Sigmoid colon (tissue), 7 donors: ENCODE measurements around the gene DZIP1. TPM values are rescaled to one million over a fixed set of nuclear protein-coding genes. Genes with fewer than 3 reads are reported as not detected.

Experiments used
- DNase-seq: peaks from one replicate; pipeline ENCODE4 v3.0.0-alpha.2; 2019
- H3K27ac ChIP-seq, 4 donors: fragments of 200-600 bp; sonication (generic); one replicate each; pipeline ENCODE4 v1.5.1; 2016 to 2019; ENCODE audit warnings: mild to moderate bottlenecking in 1 of 4
- H3K27me3 ChIP-seq, 3 donors: fragments of 200-600 bp; sonication (generic); one replicate each; pipeline ENCODE4 v1.5.1; 2019; ENCODE audit warnings: mild to moderate bottlenecking in 1 of 3
- H3K36me3 ChIP-seq, 4 donors: fragments of 200-600 bp; sonication (generic); one replicate each; pipeline ENCODE4 v1.5.1; 2016 to 2019
- H3K4me1 ChIP-seq, 4 donors: fragments of 200-600 bp; sonication (generic); one replicate each; pipeline ENCODE4 v1.5.1; 2017 to 2019
- H3K4me3 ChIP-seq, 4 donors: fragments of 200-600 bp; sonication (generic); one replicate each; pipeline ENCODE4 v1.5.1; 2017 to 2019; ENCODE audit warnings: mild to moderate bottlenecking in 2 of 4, moderate library complexity in 1 of 4
- H3K9me3 ChIP-seq, 4 donors: fragments of 200-600 bp in 3 of 4; sonication (generic) in 3 of 4; one replicate each; pipeline versions ENCODE4 v1.5.1 to v1.6.1; 2013 to 2019
- CTCF ChIP-seq, 4 experiments: fragments of 450-650 bp in 3 of 4; fragments of 200-600 bp in 1 of 4; IDR thresholded peaks; one replicate each; pipeline ENCODE4 v1.5.1; 2016 to 2019; ENCODE audit warnings: antibody characterized with exemption in 4 of 4, mild to moderate bottlenecking in 3 of 4, moderate library complexity in 2 of 4
- EP300 ChIP-seq, 4 donors: sonication (generic); formaldehyde crosslinking; IDR thresholded peaks; one replicate each; pipeline ENCODE4 v1.6.1; 2017; ENCODE audit warnings: antibody characterized with exemption in 4 of 4
- POLR2A ChIP-seq, 2 donors: fragments of 450-650 bp; IDR thresholded peaks; one replicate each; pipeline ENCODE4 v1.6.1; 2016; ENCODE audit warnings: antibody characterized with exemption in 2 of 2, mild to moderate bottlenecking in 2 of 2, moderate library complexity in 2 of 2
- POLR2AphosphoS5 ChIP-seq, 4 donors: sonication (generic); formaldehyde crosslinking; IDR thresholded peaks; one replicate each; pipeline ENCODE4 v1.6.1; 2017; ENCODE audit warnings: antibody characterized with exemption in 4 of 4
- WGBS, 2 donors: extraction: QIAGEN DNeasy Blood & Tissue Kit; methylation state at CpG; one replicate each; pipeline ENCODE4 v1.1.7; 2013; 5-methylcytosine and 5-hydroxymethylcytosine counted together
- intact Hi-C: fragments of 100-400 bp; cut with DNase I; formaldehyde crosslinking; loops from one replicate; pipeline ENCODE4 v1.15.1; 2023
- polyA plus RNA-seq, 3 donors: library from polyadenylated mRNA; stranded (reverse); fragments of 200-250 nt; gene quantifications; one replicate each; pipeline ENCODE4 v1.2.3, GENCODE V29; 2013
- total RNA-seq, 4 donors: library from RNA; depleted of rRNA; stranded (reverse); fragments of >200 nt; gene quantifications; one replicate each; pipeline ENCODE4 v1.1.0, GENCODE V29; 2016
- donor health status: healthy with polysubstance abuse.
- donor health status: Bipolar disorder and iron deficiency.
- donor health status: healthy.

Gene DZIP1
- total and polyA plus RNA-seq, 7 donors: 1.8 to 41.8 (median 17.5) TPM

- Histone ChIP-seq H3K36me3 (no peaks in the 10 kb centered on the region), H3K4me1 (no peaks in the 10 kb centered on the region), H3K9me3 (no peaks in the 10 kb centered on the region), H3K27ac (no peak overlapping the region), H3K27me3 (peaks cover under 1 to 3% (median under 1%) of the 10 kb centered on the region in 3 donors), H3K4me3 (no peak overlapping the region)
- DNase-seq: no peak
- WGBS, 2 donors: 28 to 69% methylated on average over 6 of the region's 6 CpGs
- intact Hi-C loops: no loop called here
- no peak for TF ChIP-seq POLR2A (IDR thresholded peaks at IDR 0.05)
- no peak for TF ChIP-seq POLR2AphosphoS5 (IDR thresholded peaks at IDR 0.05)
- no peak for TF ChIP-seq CTCF (IDR thresholded peaks at IDR 0.05)
Measured at GRCh38 chr13:95559100-95559499, 85.4 kb downstream of the DZIP1 start.

GRCh38 chr13:95557013-95557412 is 87.5 kb downstream of the DZIP1 start:
- Histone ChIP-seq H3K27me3 (peaks cover 18 to 24% (median 20%) of the 10 kb centered on the region in 3 donors), H3K9me3 (no peaks in the 10 kb centered on the region), H3K4me3 (no peak overlapping the region), H3K4me1 (peaks cover 0 to 14% (median 11%) of the 10 kb centered on the region in 4 donors), H3K27ac (no peak overlapping the region), H3K36me3 (no peaks in the 10 kb centered on the region)
- intact Hi-C loops: no loop called here
- no peak for DNase-seq
- no peak for TF ChIP-seq POLR2AphosphoS5 (IDR thresholded peaks at IDR 0.05)
- no peak for TF ChIP-seq EP300 (IDR thresholded peaks at IDR 0.05)
- TF ChIP-seq CTCF (IDR thresholded peaks at IDR 0.05): no peak
- TF ChIP-seq POLR2A (IDR thresholded peaks at IDR 0.05): no peak

- intact Hi-C loops: no loop called here
- H3K4me3 ChIP-seq: no peak overlapping the region
- H3K36me3 ChIP-seq: no peaks in the 10 kb centered on the region
- 7 to 16% methylated on average over 29 of the region's 29 CpGs for WGBS, 2 donors
- no peaks in the 10 kb centered on the region for H3K9me3 ChIP-seq
- H3K27me3 ChIP-seq: peaks cover 18 to 35% (median 26%) of the 10 kb centered on the region in 3 donors
- TF ChIP-seq POLR2AphosphoS5 (IDR thresholded peaks at IDR 0.05) (peak in 1 of 4 donors; percentile 34), POLR2A (IDR thresholded peaks at IDR 0.05) (no peak)
- DNase-seq: no peak
- peaks cover 0 to 14% (median 11%) of the 10 kb centered on the region in 4 donors for H3K4me1 ChIP-seq
- H3K27ac ChIP-seq: no peak overlapping the region
Measured at GRCh38 chr13:95553581-95554385, 90.7 kb downstream of the DZIP1 start.

- H3K36me3 ChIP-seq: no peaks in the 10 kb centered on the region
- no peak within 1 kb of the TSS for H3K27ac ChIP-seq
- intact Hi-C loops: no loop called here
- peaks cover 18 to 35% (median 26%) of the 10 kb centered on the region in 3 donors for H3K27me3 ChIP-seq
- 4 to 12% methylated on average over 70 of the region's 70 CpGs for WGBS, 2 donors
- no peak for DNase-seq
- H3K9me3 ChIP-seq: no peaks in the 10 kb centered on the region
- peaks cover 0 to 14% (median 11%) of the 10 kb centered on the region in 4 donors for H3K4me1 ChIP-seq
- H3K4me3 ChIP-seq: peak within 1 kb of the TSS in 1 of 4 donors; percentile 5
- TF ChIP-seq POLR2AphosphoS5 (IDR thresholded peaks at IDR 0.05): no peak
- TF ChIP-seq CTCF (IDR thresholded peaks at IDR 0.05): no peak
- TF ChIP-seq POLR2A (IDR thresholded peaks at IDR 0.05): no peak
- TF ChIP-seq EP300 (IDR thresholded peaks at IDR 0.05): no peak
Measured at GRCh38 chr13:95552539-95553441, 91.7 kb downstream of the DZIP1 start, which contains the start of gene CLDN10. TSS of gene CLDN10 (plus strand) at chr13:95552720. CDS start at chr13:95552754, 34 bp downstream.

GRCh38 chr13:95552208-95552538 is 92.3 kb downstream of the DZIP1 start:
- Histone ChIP-seq H3K27ac (no peak overlapping the region), H3K36me3 (no peaks in the 10 kb centered on the region), H3K4me1 (peaks cover 0 to 14% (median 11%) of the 10 kb centered on the region in 4 donors), H3K27me3 (peaks cover 18 to 36% (median 26%) of the 10 kb centered on the region in 3 donors), H3K9me3 (no peaks in the 10 kb centered on the region), H3K4me3 (peak overlapping the region in 1 of 4 donors; percentile 5)
- intact Hi-C loops: no loop called here
- no peak for DNase-seq
- WGBS, 2 donors: 20 to 21% methylated on average over 17 of the region's 17 CpGs
- TF ChIP-seq POLR2AphosphoS5 (IDR thresholded peaks at IDR 0.05) (no peak), CTCF (IDR thresholded peaks at IDR 0.05) (no peak), EP300 (IDR thresholded peaks at IDR 0.05) (no peak), POLR2A (IDR thresholded peaks at IDR 0.05) (no peak)
